ENCODE data around the gene CSH2.

GRCh38 chr17:63838631-63839171, 34.8 kb downstream of the CSH2 start:
- TF ChIP-seq ZNF76 (CRISPR knock-in tag; IDR thresholded peaks at IDR 0.05; ENCODE audit: borderline replicate concordance): no peak
- TF ChIP-seq UBTF (IDR thresholded peaks at IDR 0.05; ENCODE audit: borderline replicate concordance in 1 of 2, low read depth in 2 of 2, low read length in 2 of 2): no peak
- no peak for TF ChIP-seq ARNT (IDR thresholded peaks at IDR 0.05)
- TF ChIP-seq, protein P1, sequence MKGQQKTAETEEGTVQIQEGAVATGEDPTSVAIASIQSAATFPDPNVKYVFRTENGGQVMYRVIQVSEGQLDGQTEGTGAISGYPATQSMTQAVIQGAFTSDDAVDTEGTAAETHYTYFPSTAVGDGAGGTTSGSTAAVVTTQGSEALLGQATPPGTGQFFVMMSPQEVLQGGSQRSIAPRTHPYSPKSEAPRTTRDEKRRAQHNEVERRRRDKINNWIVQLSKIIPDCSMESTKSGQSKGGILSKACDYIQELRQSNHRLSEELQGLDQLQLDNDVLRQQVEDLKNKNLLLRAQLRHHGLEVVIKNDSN (CRISPR knock-in tag; IDR thresholded peaks at IDR 0.05): no peak
- no peak for TF ChIP-seq SIN3A (IDR thresholded peaks at IDR 0.05; ENCODE audit: borderline replicate concordance in 2 of 2, control insufficient read depth in 1 of 2, low read depth in 2 of 2, low read length in 2 of 2)

Data from K562 (cell line).